HG03460 (cell line): ENCODE measurements around the gene CD83.

Source experiments
- ATAC-seq: cut with Tn5 transposase; IDR thresholded peaks from one replicate; pipeline ENCODE4 v1.9.1; 2021; ENCODE audit not compliant: unreplicated experiment

CD83 gene

GRCh38 chr6:14091339-14091978 is 26.1 kb upstream of the CD83 start:
- no peak for ATAC-seq

GRCh38 chr6:14092316-14092715 is 25.3 kb upstream of the CD83 start:
- no peak for ATAC-seq

GRCh38 chr6:14092838-14093789 is 24.5 kb upstream of the CD83 start:
- no peak for ATAC-seq

GRCh38 chr6:14094721-14095120 is 22.9 kb upstream of the CD83 start:
- no peak for ATAC-seq

- ATAC-seq = peak; percentile 57
Measured at GRCh38 chr6:14095437-14095836, 22.1 kb upstream of the CD83 start.

GRCh38 chr6:14100138-14100537 is 17.4 kb upstream of the CD83 start:
- no peak for ATAC-seq

- no peak for ATAC-seq
Measured at GRCh38 chr6:14100966-14101365, 16.6 kb upstream of the CD83 start.

GRCh38 chr6:14102383-14102782 is 15.2 kb upstream of the CD83 start:
- ATAC-seq = no peak

GRCh38 chr6:14105547-14105946 is 12.0 kb upstream of the CD83 start:
- ATAC-seq = no peak

GRCh38 chr6:14107000-14107399 is 10.6 kb upstream of the CD83 start:
- ATAC-seq = no peak

- no peak for ATAC-seq
Measured at GRCh38 chr6:14107711-14108494, 9.7 kb upstream of the CD83 start.

GRCh38 chr6:14108571-14109410 is 8.8 kb upstream of the CD83 start:
- peak; percentile 74 for ATAC-seq

GRCh38 chr6:14109411-14109826 is 8.2 kb upstream of the CD83 start:
- ATAC-seq = peak; percentile 16

GRCh38 chr6:14110001-14110818 is 7.4 kb upstream of the CD83 start:
- no peak for ATAC-seq

- no peak for ATAC-seq
Measured at GRCh38 chr6:14113976-14114375, 3.6 kb upstream of the CD83 start.

GRCh38 chr6:14118091-14118439 is 493 bp downstream of the CD83 start:
- ATAC-seq = peak; percentile 14

GRCh38 chr6:14118446-14118845 is 874 bp downstream of the CD83 start:
- no peak for ATAC-seq

- no peak for ATAC-seq
Measured at GRCh38 chr6:14119784-14120183, 2.2 kb downstream of the CD83 start.

GRCh38 chr6:14120546-14120945 is 3.0 kb downstream of the CD83 start:
- ATAC-seq = no peak

GRCh38 chr6:14121936-14122344 is 4.4 kb downstream of the CD83 start:
- ATAC-seq = peak; percentile 63
